PC-3 (cell line): ENCODE results near the gene SLC12A9. TPM values are rescaled to one million over a fixed set of nuclear protein-coding genes. Genes with fewer than 3 reads are reported as not detected.

Source experiments
- ATAC-seq: fragments of 200-7000 bp; cut with Tn5 transposase; 2 replicates; pipeline ENCODE4 v1.9.1; 2020; ENCODE audit warnings: mild to moderate bottlenecking, moderate library complexity
- BruUV-seq: library from RNA; stranded (reverse); fragments of 400-500 nt; replicated peaks from 2 replicates; lab custom pipeline; 2021; lab: Mats Ljungman, UMichigan
- CTCF ChIA-PET: fragments of 300-600 bp; sonication (Branson Sonifier 250); formaldehyde crosslinking; loops from one replicate; lab custom pipeline; 2022; ENCODE audit warnings: antibody characterized with exemption; lab: Charles Lee
- POLR2A ChIA-PET: fragments of 300-600 bp; sonication (Branson Sonifier 250); formaldehyde crosslinking; loops from one replicate; lab custom pipeline; 2022; ENCODE audit warnings: antibody characterized with exemption; ENCODE audit not compliant: unreplicated experiment; lab: Charles Lee
- DNase-seq: peaks from one replicate; pipeline ENCODE4 v3.0.0-alpha.2; 2015
- H2AFZ ChIP-seq: fragments of 300-600 bp; sonication (generic); 2 replicates; pipeline ENCODE4 v1.6.0; 2016; ENCODE audit warnings: antibody characterized with exemption, low read length
- H3F3A ChIP-seq: fragments of 300-600 bp; sonication (generic); one replicate; pipeline ENCODE4 v1.6.0; 2017; ENCODE audit warnings: antibody characterized with exemption, low read length, control low read depth, mild to moderate bottlenecking; ENCODE audit not compliant: unreplicated experiment
- H3K27ac ChIP-seq: fragments of 300-600 bp; sonication (generic); 2 replicates; pipeline ENCODE4 v1.5.1; 2016; ENCODE audit warnings: mild to moderate bottlenecking, low read length
- H3K27me3 ChIP-seq: fragments of 300-600 bp; sonication (generic); 2 replicates; pipeline ENCODE4 v1.6.1; 2016; ENCODE audit warnings: low read length, mixed read lengths
- H3K36me3 ChIP-seq: fragments of 300-600 bp; sonication (generic); 2 replicates; pipeline ENCODE4 v1.6.1; 2016; ENCODE audit warnings: low read depth, mixed run types, low read length, mixed read lengths
- H3K4me1 ChIP-seq: fragments of 300-600 bp; sonication (generic); 2 replicates; pipeline ENCODE4 v1.5.1; 2016; ENCODE audit warnings: low read length; ENCODE audit not compliant: insufficient read depth
- H3K4me2 ChIP-seq: fragments of 300-600 bp; sonication (generic); 2 replicates; pipeline ENCODE4 v1.6.0; 2016; ENCODE audit warnings: low read length
- H3K4me3 ChIP-seq: fragments of 300-600 bp; sonication (generic); 2 replicates; pipeline ENCODE4 v1.5.1; 2016; ENCODE audit warnings: mild to moderate bottlenecking, low read length, mixed read lengths
- H3K79me2 ChIP-seq: fragments of 300-600 bp; sonication (generic); 2 replicates; pipeline ENCODE4 v1.6.1; 2017; ENCODE audit warnings: low read length, mixed read lengths
- H3K9ac ChIP-seq: fragments of 300-600 bp; sonication (generic); 2 replicates; pipeline ENCODE4 v1.6.0; 2016; ENCODE audit warnings: mild to moderate bottlenecking, low read length
- H3K9me2 ChIP-seq: fragments of 300-600 bp; sonication (generic); replicated peaks from 2 replicates; pipeline ENCODE4 v1.6.1; 2016; ENCODE audit warnings: mixed run types, low read length, mixed read lengths
- H3K9me3 ChIP-seq: fragments of 300-600 bp; sonication (generic); 2 replicates; pipeline ENCODE4 v1.6.1; 2016; ENCODE audit warnings: low read length, mixed read lengths
- H4K20me1 ChIP-seq: fragments of 300-600 bp; sonication (generic); 2 replicates; pipeline ENCODE4 v1.6.1; 2016; ENCODE audit warnings: low read length, mixed read lengths
- CTCF ChIP-seq: fragments of 300-600 bp; sonication (generic); conservative IDR thresholded peaks from 2 replicates; pipeline ENCODE4 v1.5.1; 2017; ENCODE audit warnings: antibody characterized with exemption, low read depth, mild to moderate bottlenecking, low read length
- EZH2 ChIP-seq: fragments of 300-600 bp; sonication (generic); IDR thresholded peaks from one replicate; pipeline ENCODE4 v1.6.1; 2017; ENCODE audit warnings: antibody characterized with exemption, mild to moderate bottlenecking, low read length; ENCODE audit not compliant: unreplicated experiment
- EZH2phosphoT487 ChIP-seq: fragments of 300-600 bp; sonication (generic); IDR thresholded peaks from 2 replicates; pipeline ENCODE4 v1.6.1; 2018; ENCODE audit warnings: mild to moderate bottlenecking, antibody characterized with exemption, low read length, borderline replicate concordance
- intact Hi-C: fragments of 100-400 bp; cut with micrococcal nuclease; formaldehyde crosslinking; loops from 2 replicates; pipeline ENCODE4 v1.9.0; 2023
- total RNA-seq: library from RNA; depleted of rRNA; stranded (reverse); fragments of >200 nt; gene quantifications from 2 replicates; pipeline ENCODE4 v1.2.3, GENCODE V29; 2014

SLC12A9 gene
- total RNA-seq, 1 experiment from 2014 or later: 31.2 TPM

- peaks cover 4% of the 10 kb centered on the region; the same call in 1 of the 2 replicates for H3K36me3 ChIP-seq
- H3K9me3 ChIP-seq: no peaks in the 10 kb centered on the region
- H4K20me1 ChIP-seq: no peaks in the 10 kb centered on the region
- TF ChIP-seq EZH2phosphoT487 (no peak), EZH2 (no peak), CTCF (no peak)
- ChIA-PET POLR2A (no interaction called here), CTCF (interaction anchor here (0.5 to 0.6 kb wide), 3 partner anchors 161 to 403 kb away, joined by 3 to 8 read pairs (median 3); no protein-coding TSS in a partner anchor)
- H3K79me2 ChIP-seq: peaks cover 5% of the 10 kb centered on the region
- H3K27me3 ChIP-seq: no peaks in the 10 kb centered on the region
- intact Hi-C loops: loop anchor here (1.0 to 5.0 kb wide), 2 partner anchors 13 to 64 kb away; no protein-coding TSS in a partner anchor
- BruUV-seq: TSS peak; percentile 72
- peak overlapping the region; percentile 55 for H3K4me3 ChIP-seq
- H3K27ac ChIP-seq: peak overlapping the region; percentile 100
- ATAC-seq: peak; percentile 64
- peaks cover 34% of the 10 kb centered on the region for H3K4me1 ChIP-seq
- no peaks in the 10 kb centered on the region for H3K9me2 ChIP-seq
- H3K4me2 ChIP-seq: peak overlapping the region; percentile 82
- DNase-seq: peak; percentile 87
- peak overlapping the region; percentile 97 for H3K9ac ChIP-seq
- peak overlapping the region; percentile 51; the same call in 1 of the 2 replicates for H2AFZ ChIP-seq
- no peaks in the 10 kb centered on the region for H3F3A ChIP-seq
Measured at GRCh38 chr7:100865938-100866728, 13.6 kb downstream of the SLC12A9 start.

- H4K20me1 ChIP-seq: no peaks in the 10 kb centered on the region
- BruUV-seq: TSS peak; percentile 83
- ChIA-PET CTCF (interaction anchor here (0.6 kb wide), 1 partner anchor 312 kb away, joined by 5 read pairs; no protein-coding TSS in a partner anchor), POLR2A (no interaction called here)
- H3K36me3 ChIP-seq: 0 out of 2 replicates have a peak, but pooled peaks cover 3% of the 10 kb centered on the region
- H3K9me2 ChIP-seq: no peaks in the 10 kb centered on the region
- H3K79me2 ChIP-seq: peaks cover 5% of the 10 kb centered on the region
- H3K9me3 ChIP-seq: no peaks in the 10 kb centered on the region
- peak overlapping the region; percentile 82 for H3K4me2 ChIP-seq
- H3K4me1 ChIP-seq: peaks cover 34% of the 10 kb centered on the region
- H3K9ac ChIP-seq: peak overlapping the region; percentile 97
- TF ChIP-seq EZH2: no peak
- TF ChIP-seq CTCF: no peak
- TF ChIP-seq EZH2phosphoT487: no peak
- H3K4me3 ChIP-seq: peak overlapping the region; percentile 31
- H3F3A ChIP-seq: no peaks in the 10 kb centered on the region
- DNase-seq: no peak
- H3K27me3 ChIP-seq: no peaks in the 10 kb centered on the region
- ATAC-seq: no peak
- intact Hi-C loops: loop anchor here (5.0 kb wide), 1 partner anchor 64 kb away; no protein-coding TSS in a partner anchor
- no peak overlapping the region for H2AFZ ChIP-seq
- peak overlapping the region; percentile 100 for H3K27ac ChIP-seq
Measured at GRCh38 chr7:100866729-100867039, 14.2 kb downstream of the SLC12A9 start.
